Measurements from ENCODE around the gene DDX28.

DNA sequence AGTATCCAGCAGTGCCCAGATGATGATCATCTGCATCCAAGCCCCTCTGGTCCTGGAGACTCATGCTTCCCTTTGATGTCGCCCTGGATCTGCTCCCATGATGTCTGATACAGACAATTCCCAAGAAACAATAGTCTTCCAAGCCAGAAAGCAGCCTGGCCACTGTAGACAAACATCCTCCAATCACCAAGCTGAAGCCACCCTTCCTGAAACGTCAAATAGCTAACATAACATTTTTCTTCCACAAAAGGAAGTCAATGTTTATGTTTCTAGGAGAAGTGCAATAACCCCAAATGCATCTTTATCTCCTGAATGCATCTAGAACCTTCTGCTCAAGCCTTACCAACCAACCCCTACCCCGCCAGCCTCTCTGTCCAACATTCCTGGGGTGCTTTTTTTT, 22.6 kb downstream of the DDX28 start:
- TF ChIP-seq POLR2A (IDR thresholded peaks at IDR 0.05; ENCODE audit: low read depth), result no peak
- TF ChIP-seq, protein P1, sequence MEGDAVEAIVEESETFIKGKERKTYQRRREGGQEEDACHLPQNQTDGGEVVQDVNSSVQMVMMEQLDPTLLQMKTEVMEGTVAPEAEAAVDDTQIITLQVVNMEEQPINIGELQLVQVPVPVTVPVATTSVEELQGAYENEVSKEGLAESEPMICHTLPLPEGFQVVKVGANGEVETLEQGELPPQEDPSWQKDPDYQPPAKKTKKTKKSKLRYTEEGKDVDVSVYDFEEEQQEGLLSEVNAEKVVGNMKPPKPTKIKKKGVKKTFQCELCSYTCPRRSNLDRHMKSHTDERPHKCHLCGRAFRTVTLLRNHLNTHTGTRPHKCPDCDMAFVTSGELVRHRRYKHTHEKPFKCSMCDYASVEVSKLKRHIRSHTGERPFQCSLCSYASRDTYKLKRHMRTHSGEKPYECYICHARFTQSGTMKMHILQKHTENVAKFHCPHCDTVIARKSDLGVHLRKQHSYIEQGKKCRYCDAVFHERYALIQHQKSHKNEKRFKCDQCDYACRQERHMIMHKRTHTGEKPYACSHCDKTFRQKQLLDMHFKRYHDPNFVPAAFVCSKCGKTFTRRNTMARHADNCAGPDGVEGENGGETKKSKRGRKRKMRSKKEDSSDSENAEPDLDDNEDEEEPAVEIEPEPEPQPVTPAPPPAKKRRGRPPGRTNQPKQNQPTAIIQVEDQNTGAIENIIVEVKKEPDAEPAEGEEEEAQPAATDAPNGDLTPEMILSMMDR (IDR thresholded peaks at IDR 0.05), result no peak

Data from esophagus muscularis mucosa (tissue), 3 donors.